ENCODE results near the gene MICB.

DNA sequence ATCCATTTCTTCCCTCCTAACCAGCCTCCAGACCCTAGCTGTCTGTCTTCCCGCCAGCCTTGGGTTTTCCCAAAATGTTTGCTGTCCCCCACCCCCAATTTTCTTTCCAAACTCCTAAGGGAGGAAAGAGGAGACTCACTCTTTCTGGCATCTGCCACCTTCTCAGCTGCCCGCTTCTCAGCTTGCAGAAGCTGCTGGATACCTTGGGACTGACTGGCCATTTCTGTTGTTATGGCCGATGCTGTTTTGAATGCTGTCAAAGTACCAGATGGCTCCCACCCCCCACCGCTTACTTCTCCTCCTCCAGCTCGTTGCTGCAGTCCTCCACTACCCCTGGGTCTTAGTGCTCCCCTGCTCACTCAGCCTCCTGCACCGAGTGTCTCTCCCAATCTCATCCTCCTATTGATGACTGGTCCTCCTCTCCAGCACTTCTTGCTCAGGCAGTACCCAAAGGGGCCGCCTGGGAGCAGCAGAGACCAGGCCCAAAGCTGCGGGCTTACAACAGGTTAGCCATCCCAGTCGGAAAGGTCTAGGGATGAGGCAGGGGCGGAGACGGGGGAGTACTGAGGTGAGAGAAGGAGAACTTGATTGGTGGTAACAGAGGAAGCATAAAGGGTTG lies 48.5 kb downstream of the MICB start, which contains the start of gene ATP6V1G2:
- peak; percentile 98 for TF ChIP-seq CTCF (IDR thresholded peaks at IDR 0.05; ENCODE audit: low read depth, low read length)
- TF ChIP-seq, protein P1, sequence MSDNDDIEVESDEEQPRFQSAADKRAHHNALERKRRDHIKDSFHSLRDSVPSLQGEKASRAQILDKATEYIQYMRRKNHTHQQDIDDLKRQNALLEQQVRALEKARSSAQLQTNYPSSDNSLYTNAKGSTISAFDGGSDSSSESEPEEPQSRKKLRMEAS (IDR thresholded peaks at IDR 0.05; ENCODE audit: low read depth, low read length) = no peak; the same call in 1 of the 2 replicates
- no peak for TF ChIP-seq POLR2A (IDR thresholded peaks at IDR 0.05; ENCODE audit: extremely low read depth, insufficient read length)

Measured in NB4 (cell line).